ENCODE data around the gene HOXA9. TPM values are rescaled to one million over a fixed set of nuclear protein-coding genes. Genes with fewer than 3 reads are reported as not detected.

Gene HOXA9
- total RNA-seq, 3 donors from 2014 or later: 7.5 to 18.4 (median 9.0) TPM

DNA sequence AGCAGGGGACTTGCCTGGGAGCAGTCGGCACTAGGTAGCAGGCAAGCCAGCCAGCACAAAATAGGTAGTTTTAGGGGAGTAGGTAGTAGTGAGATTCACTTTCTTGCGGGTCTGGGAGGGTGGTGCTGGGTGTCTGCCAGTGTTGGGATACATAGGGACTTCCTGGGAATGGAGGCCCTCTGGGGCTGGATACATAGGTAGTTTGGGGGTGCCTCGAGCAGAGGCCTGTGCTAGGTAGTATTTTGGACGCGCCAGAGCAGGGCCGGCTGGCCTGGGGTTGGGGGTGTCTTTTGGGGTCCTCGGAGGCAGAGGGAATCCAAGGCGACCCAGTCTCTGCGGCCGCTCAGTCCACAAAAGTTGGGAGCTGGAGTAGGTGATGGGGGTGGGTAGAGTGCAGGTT, 11.0 kb downstream of the HOXA9 start:
- peak in 1 of 2 donors; percentile 37 for DNase-seq (ENCODE audit: low spot score in 2 of 2)
- H3K4me1 ChIP-seq: peaks cover 5 to 9% of the 10 kb centered on the region in 2 donors
- intact Hi-C loops (cut with DNase I; ENCODE audit: low total_unique reads): loop anchor here (10.0 kb wide), 1 partner anchor 950 kb away; the partner anchor contains the start of genes CBX3 and HNRNPA2B1

DNA sequence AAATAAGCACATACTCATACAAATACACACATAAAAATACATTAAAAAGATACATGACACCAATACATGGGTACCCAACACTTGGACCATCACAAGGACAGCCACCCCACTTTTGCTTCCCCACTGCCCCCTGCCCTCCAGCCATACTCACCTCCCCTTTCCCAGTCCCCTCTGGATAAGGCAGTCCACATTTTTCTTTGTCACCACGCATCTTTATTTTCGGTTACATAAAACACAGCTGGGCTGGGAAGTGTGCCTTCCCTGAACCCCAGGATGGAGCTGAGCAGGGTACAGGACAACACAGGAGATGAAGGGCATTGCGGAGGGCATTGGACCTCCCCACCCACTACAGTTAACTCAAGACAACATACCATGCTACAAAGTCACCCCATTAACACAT, 11.8 kb downstream of the HOXA9 start:
- H3K4me1 ChIP-seq: peaks cover 5 to 9% of the 10 kb centered on the region in 2 donors
- H3K27me3 ChIP-seq: peaks cover 7 to 39% of the 10 kb centered on the region in 2 donors
- H3K36me3 ChIP-seq: no peaks in the 10 kb centered on the region
- intact Hi-C loops (cut with DNase I; ENCODE audit: low total_unique reads): loop anchor here (10.0 kb wide), 1 partner anchor 949 kb away; the partner anchor contains the start of genes CBX3 and HNRNPA2B1
- peak overlapping the region; percentile 95 to 96 for H3K27ac ChIP-seq
- H3K9me3 ChIP-seq: no peaks in the 10 kb centered on the region
- no peak overlapping the region for H3K4me3 ChIP-seq
- TF ChIP-seq POLR2AphosphoS5 (IDR thresholded peaks at IDR 0.05) (no peak), POLR2A (IDR thresholded peaks at IDR 0.05) (no peak)
- TF ChIP-seq, protein P1, sequence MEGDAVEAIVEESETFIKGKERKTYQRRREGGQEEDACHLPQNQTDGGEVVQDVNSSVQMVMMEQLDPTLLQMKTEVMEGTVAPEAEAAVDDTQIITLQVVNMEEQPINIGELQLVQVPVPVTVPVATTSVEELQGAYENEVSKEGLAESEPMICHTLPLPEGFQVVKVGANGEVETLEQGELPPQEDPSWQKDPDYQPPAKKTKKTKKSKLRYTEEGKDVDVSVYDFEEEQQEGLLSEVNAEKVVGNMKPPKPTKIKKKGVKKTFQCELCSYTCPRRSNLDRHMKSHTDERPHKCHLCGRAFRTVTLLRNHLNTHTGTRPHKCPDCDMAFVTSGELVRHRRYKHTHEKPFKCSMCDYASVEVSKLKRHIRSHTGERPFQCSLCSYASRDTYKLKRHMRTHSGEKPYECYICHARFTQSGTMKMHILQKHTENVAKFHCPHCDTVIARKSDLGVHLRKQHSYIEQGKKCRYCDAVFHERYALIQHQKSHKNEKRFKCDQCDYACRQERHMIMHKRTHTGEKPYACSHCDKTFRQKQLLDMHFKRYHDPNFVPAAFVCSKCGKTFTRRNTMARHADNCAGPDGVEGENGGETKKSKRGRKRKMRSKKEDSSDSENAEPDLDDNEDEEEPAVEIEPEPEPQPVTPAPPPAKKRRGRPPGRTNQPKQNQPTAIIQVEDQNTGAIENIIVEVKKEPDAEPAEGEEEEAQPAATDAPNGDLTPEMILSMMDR (IDR thresholded peaks at IDR 0.05): no peak
- DNase-seq (ENCODE audit: low spot score in 2 of 2): peak in 1 of 2 donors; percentile 16

More for the DNA sequence above, 11.0 kb downstream of the HOXA9 start:
- H3K36me3 ChIP-seq: no peaks in the 10 kb centered on the region
- peak overlapping the region; percentile 40 to 96 for H3K27ac ChIP-seq
- H3K4me3 ChIP-seq: peak overlapping the region in 2 of 3 donors; percentile 65 to 93
- no peaks in the 10 kb centered on the region for H3K9me3 ChIP-seq
- peaks cover 7 to 39% of the 10 kb centered on the region in 2 donors for H3K27me3 ChIP-seq
- TF ChIP-seq, protein P1 (IDR thresholded peaks at IDR 0.05): no peak
- no peak for TF ChIP-seq POLR2AphosphoS5 (IDR thresholded peaks at IDR 0.05)
- TF ChIP-seq POLR2A (IDR thresholded peaks at IDR 0.05): no peak

DNA sequence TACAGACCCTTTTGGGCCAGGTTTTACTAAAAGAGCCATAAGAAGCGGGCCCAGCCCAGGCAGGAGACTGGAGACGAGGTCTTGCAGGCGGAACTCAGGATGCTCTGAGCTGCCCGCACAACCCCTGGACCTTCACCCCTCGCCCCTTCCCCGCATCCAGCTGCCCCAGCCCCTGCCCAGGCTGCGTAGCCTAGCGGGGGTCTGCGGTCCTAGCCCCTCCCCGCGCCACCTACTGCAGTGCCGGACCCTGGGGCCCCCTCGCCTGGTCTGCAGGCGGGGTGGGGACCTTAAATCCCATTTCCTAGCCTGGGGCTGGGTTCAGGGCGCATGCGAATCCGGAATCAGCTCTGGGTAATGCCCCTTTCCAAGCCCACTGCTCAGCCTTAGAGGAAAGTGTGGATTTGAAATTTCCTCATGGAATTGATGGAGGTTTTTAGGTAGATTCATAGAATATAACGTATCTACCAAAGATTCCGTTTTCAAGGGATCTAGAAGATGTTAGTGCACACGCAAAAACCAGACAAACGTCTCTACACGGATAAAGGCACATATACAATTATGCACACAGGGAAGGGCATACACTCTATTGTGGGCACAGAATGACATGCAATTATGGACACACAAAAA, 12.4 kb downstream of the HOXA9 start:
- TF ChIP-seq POLR2A (IDR thresholded peaks at IDR 0.05) (no peak), POLR2AphosphoS5 (IDR thresholded peaks at IDR 0.05) (no peak)
- TF ChIP-seq, protein P1 (IDR thresholded peaks at IDR 0.05): no peak
- Histone ChIP-seq H3K36me3 (no peaks in the 10 kb centered on the region), H3K27me3 (peaks cover 7 to 45% of the 10 kb centered on the region in 2 donors), H3K4me1 (peaks cover 5 to 9% of the 10 kb centered on the region in 2 donors), H3K27ac (peak overlapping the region; percentile 95 to 96), H3K4me3 (peak overlapping the region; percentile 68 to 80 (median 75)), H3K9me3 (no peaks in the 10 kb centered on the region)
- peak in 1 of 2 donors; percentile 48 for DNase-seq (ENCODE audit: low spot score in 2 of 2)
- intact Hi-C loops (cut with DNase I; ENCODE audit: low total_unique reads): loop anchor here (10.0 kb wide), 1 partner anchor 948 kb away; the partner anchor contains the start of genes CBX3 and HNRNPA2B1

DNA sequence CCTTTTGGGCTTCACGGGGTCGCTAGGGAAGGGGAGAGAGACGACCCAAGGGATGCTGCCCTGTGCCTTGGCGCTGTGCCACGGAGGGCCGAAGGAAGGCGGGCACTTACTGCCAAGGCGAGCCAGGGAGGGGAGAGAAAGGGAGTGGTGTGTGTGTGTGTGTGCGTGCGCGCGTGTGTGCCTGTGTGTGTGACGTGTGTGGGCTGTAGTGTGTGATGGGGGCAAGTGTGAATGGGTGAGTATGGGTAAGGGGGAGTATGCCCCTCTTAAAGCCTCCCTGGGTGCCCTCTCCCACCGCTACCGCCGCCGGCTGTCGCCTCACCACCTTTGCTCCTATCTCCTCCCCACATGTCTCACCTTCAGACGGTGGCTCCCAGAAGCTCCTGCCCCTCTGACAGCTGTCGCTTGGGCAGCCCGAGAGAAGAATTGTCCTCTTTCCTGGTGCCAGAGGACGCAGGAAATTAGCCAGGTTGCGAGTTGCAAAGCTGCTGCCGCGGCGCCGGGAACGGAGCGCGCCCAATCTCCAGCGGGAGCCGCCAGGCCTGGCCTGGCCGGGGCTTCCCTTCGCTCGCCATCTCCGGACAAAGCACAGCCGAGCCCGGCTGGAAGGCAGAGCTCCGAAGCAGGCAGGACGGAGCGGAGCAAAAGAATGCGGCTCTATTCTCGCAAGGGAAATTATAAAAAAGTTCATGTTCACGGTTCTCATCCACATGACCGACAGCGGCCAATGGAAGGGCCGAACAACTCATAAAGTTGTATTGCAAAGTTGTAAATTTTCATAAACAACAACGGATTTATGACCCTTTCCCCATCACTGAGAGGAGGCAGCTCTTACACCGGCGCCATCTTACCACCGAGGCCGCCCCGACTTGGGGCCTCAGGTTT, 13.2 kb downstream of the HOXA9 start, which contains the start of gene HOXA3:
Gene HOXA3, minus strand, starts transcription at position 653 of the 885 bp plus-strand sequence. CDS start 41,943 bp downstream, outside the sequence.
- Histone ChIP-seq H3K36me3 (no peaks in the 10 kb centered on the region), H3K4me1 (peaks cover 5 to 9% of the 10 kb centered on the region in 2 donors), H3K9me3 (no peaks in the 10 kb centered on the region), H3K27me3 (peaks cover 7 to 50% of the 10 kb centered on the region in 2 donors), H3K27ac (peak within 1 kb of the TSS; percentile 95 to 96), H3K4me3 (peak within 1 kb of the TSS; percentile 68 to 80 (median 75))
- peak; percentile 53 for DNase-seq (ENCODE audit: low spot score in 2 of 2)
- TF ChIP-seq, protein P1 (IDR thresholded peaks at IDR 0.05): no peak
- TF ChIP-seq POLR2AphosphoS5 (IDR thresholded peaks at IDR 0.05): peak; percentile 36 to 64 (median 50)
- intact Hi-C loops (cut with DNase I; ENCODE audit: low total_unique reads): loop anchor here (10.0 kb wide), 1 partner anchor 947 kb away; the partner anchor contains the start of genes CBX3 and HNRNPA2B1
